GM03348 (cell line): ENCODE results near the gene TTLL9.
"Not testable (repeated sequence)": the region's sequence is repeated elsewhere in the genome, so short reads cannot be mapped to it uniquely, and the experiment has no call there.

Experiments used
- DNase-seq: peaks from one replicate; pipeline ENCODE4 v3.0.0; 2012; ENCODE audit warnings: low spot score

Gene TTLL9

GRCh38 chr20:31879143-31879987, 8.9 kb downstream of the TTLL9 start:
- peak; percentile 99 for DNase-seq

DNA sequence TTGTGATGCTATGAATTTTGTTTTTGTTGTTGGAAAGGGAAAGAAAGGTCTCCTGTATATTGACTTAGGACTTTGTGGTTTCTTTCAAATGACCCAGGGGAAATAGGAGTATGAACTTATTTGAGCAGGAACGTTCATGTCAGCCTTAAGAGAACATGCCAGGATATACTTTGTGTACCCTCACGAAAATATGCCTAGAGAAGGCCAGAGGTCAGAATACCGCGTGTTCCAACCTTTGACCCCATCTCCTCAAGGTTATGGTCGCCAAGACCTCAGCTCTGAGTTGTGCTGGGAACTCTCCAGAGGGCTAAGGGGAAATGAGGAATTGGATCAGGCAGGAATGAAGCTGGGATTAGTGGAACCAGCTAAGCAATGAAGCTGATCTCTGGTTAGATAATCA, 11.5 kb downstream of the TTLL9 start:
- no peak for DNase-seq

DNA sequence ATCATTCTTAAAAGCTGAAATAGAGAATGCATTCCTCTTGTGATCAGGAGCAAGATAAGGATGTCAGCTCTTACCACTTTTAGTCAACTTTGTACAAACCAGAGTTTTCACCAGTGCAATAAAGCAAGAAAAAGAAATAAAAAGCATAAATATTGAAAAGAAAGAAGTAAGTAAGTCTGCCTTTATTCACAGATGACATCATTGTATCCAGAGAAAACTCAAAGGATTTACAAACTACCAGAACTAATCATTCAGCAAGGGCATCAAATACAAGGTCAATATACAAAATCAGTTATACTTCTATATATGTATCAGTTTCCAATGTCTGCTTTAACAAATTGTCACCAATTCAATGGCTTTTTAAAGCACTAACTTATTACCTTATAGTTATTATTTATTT, 13.4 kb downstream of the TTLL9 start:
- no peak for DNase-seq

DNA sequence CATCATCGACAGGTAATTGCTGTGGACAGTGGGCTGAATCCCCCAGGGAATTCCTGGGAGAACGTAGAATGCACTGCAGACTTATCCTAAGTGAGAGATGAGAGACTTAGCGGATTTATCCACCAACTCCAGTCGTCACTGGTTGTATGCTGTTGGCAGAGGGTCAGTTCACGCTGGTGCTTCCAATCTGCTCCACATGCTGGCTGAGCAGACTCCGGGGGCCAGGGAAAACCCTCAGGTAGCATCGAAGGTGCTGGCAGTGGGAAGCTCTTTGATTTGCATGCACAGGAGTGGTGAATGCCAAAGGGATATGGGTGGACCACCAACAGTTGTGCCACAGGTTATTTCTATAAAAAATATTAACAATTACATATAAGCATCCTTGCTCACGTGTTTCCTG, 20.2 kb downstream of the TTLL9 start:
- no peak for DNase-seq

DNA sequence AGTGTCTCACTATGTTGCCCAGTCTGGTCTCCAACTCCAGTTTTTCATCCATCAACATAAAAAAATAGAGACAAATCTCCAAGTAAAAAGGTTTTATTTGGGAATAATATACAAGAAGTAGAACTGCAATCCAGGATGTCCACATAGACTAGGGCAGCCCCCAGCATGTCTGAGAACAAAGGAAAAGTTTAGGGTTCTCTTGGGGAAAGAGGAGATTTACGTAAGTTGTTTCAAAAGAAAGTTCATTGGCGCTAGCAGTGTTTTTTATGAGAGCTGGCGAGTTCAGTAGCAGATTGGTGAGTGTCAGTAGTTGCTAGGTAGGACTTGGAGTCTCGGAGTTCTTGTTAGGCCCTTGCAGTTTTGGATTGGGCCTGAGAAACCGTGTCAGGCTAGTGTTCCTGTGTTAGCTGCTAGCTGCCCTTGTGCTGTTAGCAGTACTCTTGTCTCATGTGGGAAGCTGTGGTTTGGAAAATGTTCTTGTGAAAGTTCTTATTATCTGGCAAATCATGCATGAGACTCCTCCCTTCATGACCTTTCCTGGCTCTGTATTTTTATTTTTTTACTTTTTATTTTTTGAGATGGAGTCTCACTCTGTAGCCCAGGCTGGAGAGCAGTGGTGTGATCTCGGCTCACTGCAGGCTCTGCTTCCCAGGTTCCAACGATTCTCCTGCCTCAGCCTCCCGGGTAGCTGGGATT, 24.7 kb downstream of the TTLL9 start:
- DNase-seq, result peak; percentile 80

DNA sequence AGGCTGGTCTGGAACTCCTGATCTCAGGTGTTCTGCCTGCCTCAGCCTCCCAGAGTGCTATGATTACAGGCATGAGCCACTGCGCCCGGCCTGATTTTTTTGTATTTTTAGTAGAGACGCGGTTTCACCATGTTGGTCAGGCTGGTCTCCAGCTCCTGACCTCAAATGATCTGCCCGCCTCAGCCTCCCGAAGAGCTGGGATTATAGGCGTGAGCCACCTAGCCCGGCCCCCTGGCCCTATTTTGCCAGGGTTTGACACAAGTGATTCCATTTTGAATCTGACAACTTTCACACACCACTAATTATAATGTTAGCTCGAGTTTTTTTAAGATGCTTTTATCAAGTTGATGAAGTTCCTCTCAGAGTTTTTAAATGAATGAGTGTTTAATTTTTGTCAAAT, 25.6 kb downstream of the TTLL9 start:
- DNase-seq, result no peak

DNA sequence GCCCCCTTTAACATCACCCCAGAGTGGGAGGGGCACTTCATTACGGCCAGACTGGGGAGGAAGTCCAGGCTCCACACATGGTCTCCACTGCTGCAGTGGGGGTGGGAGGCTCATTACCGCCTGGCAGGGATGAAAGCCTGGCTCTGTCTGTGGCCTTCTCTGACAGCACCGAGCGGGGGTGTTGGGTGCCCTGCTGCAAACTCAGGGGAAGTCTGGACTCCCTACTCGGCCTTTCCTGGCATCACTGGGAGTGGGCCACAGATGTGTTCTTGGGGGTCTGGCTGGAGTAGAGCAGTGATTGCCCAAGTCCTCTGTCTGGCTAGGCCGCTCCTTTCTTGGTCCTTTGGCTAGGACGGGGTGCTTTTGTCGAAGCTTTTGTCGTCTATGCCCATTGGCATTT, 27.1 kb downstream of the TTLL9 start:
- no peak for DNase-seq

- no peak for DNase-seq
Observed at GRCh38 chr20:31901615-31902014, 31.2 kb downstream of the TTLL9 start.

- no peak for DNase-seq
Observed at GRCh38 chr20:31903627-31904386, 33.4 kb downstream of the TTLL9 start.

- no peak for DNase-seq
Observed at GRCh38 chr20:31906001-31906400, 35.6 kb downstream of the TTLL9 start.

GRCh38 chr20:31907046-31907445, 36.6 kb downstream of the TTLL9 start:
- no peak for DNase-seq

DNA sequence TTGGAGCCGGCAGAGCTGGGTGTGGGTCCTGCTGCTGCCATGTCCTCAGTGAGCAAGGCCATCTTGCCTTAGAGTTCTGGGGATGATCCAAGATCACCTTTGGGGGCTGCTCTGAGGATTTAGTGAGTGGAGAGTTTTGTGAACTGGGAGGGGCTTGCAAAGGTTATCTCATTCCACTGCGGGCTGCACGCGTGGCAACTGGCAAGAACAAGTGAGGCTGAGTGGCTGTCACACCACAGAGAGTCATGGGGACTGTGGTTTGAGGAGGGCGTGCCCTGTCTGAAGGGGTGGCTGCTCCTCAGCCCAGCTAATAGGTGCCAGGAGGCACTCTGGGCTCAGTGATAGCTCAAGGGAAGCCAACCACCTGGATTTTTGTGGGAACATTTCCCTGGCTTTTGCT, 37.6 kb downstream of the TTLL9 start:
- no peak for DNase-seq

DNA sequence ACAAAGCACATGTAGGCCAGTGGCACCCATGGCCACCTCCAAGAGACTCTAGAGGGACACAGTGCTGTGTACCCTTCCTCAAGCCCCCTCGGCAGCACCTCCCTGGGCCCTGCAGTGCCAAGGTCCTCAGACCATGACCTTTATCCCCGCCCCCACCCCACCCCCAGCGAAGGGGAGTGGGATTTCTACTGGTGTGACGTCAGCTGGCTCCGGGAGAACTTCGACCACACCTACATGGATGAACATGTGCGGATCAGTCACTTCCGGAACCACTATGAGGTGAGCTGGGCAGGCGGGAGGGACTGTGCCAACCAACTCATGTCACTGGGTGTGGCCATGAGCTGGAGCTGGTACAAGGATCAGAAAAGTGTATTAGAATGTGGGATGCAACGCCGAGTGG, 38.0 kb downstream of the TTLL9 start:
- DNase-seq, result no peak

- DNase-seq, result no peak
Observed at GRCh38 chr20:31909253-31910070, 39.0 kb downstream of the TTLL9 start.

- DNase-seq, result no peak
Observed at GRCh38 chr20:31910071-31910803, 39.8 kb downstream of the TTLL9 start.

DNA sequence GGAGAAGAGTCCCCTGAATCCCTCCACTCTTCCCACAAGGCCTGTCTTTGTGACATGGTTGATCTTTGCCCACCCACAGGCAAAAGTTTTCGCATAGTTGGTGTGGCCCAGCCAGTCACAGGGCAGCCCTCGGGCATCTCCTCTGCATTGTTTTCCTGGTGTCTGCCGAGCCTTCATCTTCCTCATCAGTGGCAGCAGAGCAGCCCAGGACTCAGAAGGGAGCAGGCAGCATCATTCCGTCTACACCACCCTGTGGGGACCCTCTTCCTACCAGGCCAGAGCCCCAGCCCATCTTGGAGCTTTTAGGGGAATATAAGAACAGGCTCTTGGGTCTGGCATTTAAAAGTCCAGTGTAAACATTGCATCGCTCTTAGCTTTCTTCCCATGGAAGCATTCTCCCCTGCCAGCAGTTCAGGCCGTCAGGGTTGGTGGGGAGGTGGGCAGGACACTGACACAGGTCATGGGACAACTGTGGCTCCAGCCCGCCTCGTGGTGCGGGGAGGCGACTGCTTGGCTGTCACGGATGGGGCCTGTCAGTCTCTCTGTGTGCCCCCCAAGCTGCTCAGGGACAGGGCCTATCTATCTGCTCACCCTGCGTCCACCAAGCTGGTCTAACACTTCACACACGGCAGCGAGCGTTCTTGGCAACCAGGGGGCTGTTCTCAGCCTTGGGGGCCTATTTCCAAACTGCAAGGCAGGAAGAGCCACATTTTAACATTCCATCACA, 43.2 kb downstream of the TTLL9 start:
- DNase-seq, result no peak

GRCh38 chr20:31914170-31914569, 43.7 kb downstream of the TTLL9 start:
- DNase-seq, result no peak

GRCh38 chr20:31915491-31916280, 45.3 kb downstream of the TTLL9 start:
- DNase-seq, result no peak

GRCh38 chr20:31916708-31917107, 46.3 kb downstream of the TTLL9 start:
- DNase-seq, result no peak

- not testable (repeated sequence) for DNase-seq
Observed at GRCh38 chr20:31917962-31918412, 47.6 kb downstream of the TTLL9 start.
